ENCODE data around the gene RASSF7.

- TF ChIP-seq ESRRA (IDR thresholded peaks at IDR 0.05; ENCODE audit: low read length) (no peak), CHD1 (IDR thresholded peaks at IDR 0.05; ENCODE audit: low read depth, low read length) (no peak), POLR2AphosphoS5 (IDR thresholded peaks at IDR 0.05; ENCODE audit: low read length) (no peak)
- TF ChIP-seq, protein P1, sequence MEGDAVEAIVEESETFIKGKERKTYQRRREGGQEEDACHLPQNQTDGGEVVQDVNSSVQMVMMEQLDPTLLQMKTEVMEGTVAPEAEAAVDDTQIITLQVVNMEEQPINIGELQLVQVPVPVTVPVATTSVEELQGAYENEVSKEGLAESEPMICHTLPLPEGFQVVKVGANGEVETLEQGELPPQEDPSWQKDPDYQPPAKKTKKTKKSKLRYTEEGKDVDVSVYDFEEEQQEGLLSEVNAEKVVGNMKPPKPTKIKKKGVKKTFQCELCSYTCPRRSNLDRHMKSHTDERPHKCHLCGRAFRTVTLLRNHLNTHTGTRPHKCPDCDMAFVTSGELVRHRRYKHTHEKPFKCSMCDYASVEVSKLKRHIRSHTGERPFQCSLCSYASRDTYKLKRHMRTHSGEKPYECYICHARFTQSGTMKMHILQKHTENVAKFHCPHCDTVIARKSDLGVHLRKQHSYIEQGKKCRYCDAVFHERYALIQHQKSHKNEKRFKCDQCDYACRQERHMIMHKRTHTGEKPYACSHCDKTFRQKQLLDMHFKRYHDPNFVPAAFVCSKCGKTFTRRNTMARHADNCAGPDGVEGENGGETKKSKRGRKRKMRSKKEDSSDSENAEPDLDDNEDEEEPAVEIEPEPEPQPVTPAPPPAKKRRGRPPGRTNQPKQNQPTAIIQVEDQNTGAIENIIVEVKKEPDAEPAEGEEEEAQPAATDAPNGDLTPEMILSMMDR (IDR thresholded peaks at IDR 0.05 in 2 of 3, conservative IDR thresholded peaks at IDR 0.05 in 1 of 3; ENCODE audit: control insufficient read depth in 2 of 3, extremely low read depth in 1 of 3, insufficient read depth in 1 of 3, low read depth in 3 of 3, low read length in 3 of 3) = no peak
Observed at GRCh38 chr11:556662-557256, 4.0 kb upstream of the RASSF7 start.

All from GM12878 (cell line).